WTC11 (cell line): ENCODE measurements around the gene C1orf167. TPM values are rescaled to one million over a fixed set of nuclear protein-coding genes. Genes with fewer than 3 reads are reported as not detected.

ENCODE experiments used
- ATAC-seq: fragments of 200-7000 bp; cut with Tn5 transposase; 2 replicates; pipeline ENCODE4 v1.10.0; 2021; ENCODE audit warnings: mild to moderate bottlenecking, moderate library complexity
- CTCF ChIA-PET: fragments of 300-600 bp; sonication (Branson Sonifier 250); formaldehyde crosslinking; loops from one replicate; lab custom pipeline; 2021; ENCODE audit warnings: antibody characterized with exemption; lab: Charles Lee
- POLR2A ChIA-PET: fragments of 350-600 bp; sonication (Branson Sonifier 250); formaldehyde crosslinking; loops from one replicate; lab custom pipeline; 2021; ENCODE audit warnings: antibody characterized with exemption; lab: Charles Lee
- DNase-seq: peaks from one replicate; pipeline ENCODE4 v3.0.0; 2021; ENCODE audit warnings: low spot score
- H3K27ac Mint-ChIP-seq: 2 replicates; pipeline ENCODE4 v1.8.0; 2021; ENCODE audit warnings: mixed read lengths
- H3K27me3 Mint-ChIP-seq: 2 replicates; pipeline ENCODE4 v1.8.0; 2021; ENCODE audit warnings: low read depth, mild to moderate bottlenecking, moderate library complexity, mixed read lengths
- H3K36me3 Mint-ChIP-seq: 2 replicates; pipeline ENCODE4 v1.8.0; 2021; ENCODE audit warnings: mixed read lengths
- H3K4me1 Mint-ChIP-seq: 2 replicates; pipeline ENCODE4 v1.8.0; 2022; ENCODE audit warnings: mixed read lengths
- H3K4me3 Mint-ChIP-seq: 2 replicates; pipeline ENCODE4 v1.8.0; 2021; ENCODE audit warnings: mild to moderate bottlenecking, moderate library complexity, mixed read lengths
- H3K9me3 Mint-ChIP-seq: 2 replicates; pipeline ENCODE4 v1.8.0; 2021; ENCODE audit warnings: mixed read lengths
- GABPB1 ChIP-seq: sonication (generic); formaldehyde crosslinking; IDR thresholded peaks from 2 replicates; pipeline ENCODE4 v1.8.1; 2023; ENCODE audit warnings: mild to moderate bottlenecking, missing genetic modification reagents
- IRF2 ChIP-seq: sonication (generic); formaldehyde crosslinking; IDR thresholded peaks from 2 replicates; pipeline ENCODE4 v1.8.0; 2022; ENCODE audit warnings: low read depth, missing genetic modification reagents, borderline replicate concordance
- NFATC4 ChIP-seq: fragments of 250-450 bp; sonication (Bioruptor Pico); IDR thresholded peaks from 2 replicates; pipeline ENCODE4 v1.9.0; 2021; ENCODE audit warnings: mild to moderate bottlenecking
- RELA ChIP-seq: sonication (generic); formaldehyde crosslinking; IDR thresholded peaks from 2 replicates; pipeline ENCODE4 v1.8.1; 2022; ENCODE audit warnings: missing genetic modification reagents, mild to moderate bottlenecking, borderline replicate concordance
- SMAD4 ChIP-seq: sonication (generic); formaldehyde crosslinking; IDR thresholded peaks from 2 replicates; pipeline ENCODE4 v1.8.0; 2022; ENCODE audit warnings: mild to moderate bottlenecking, missing genetic modification reagents
- SOX15 ChIP-seq: fragments of 250-450 bp; sonication (Bioruptor Pico); IDR thresholded peaks from 2 replicates; pipeline ENCODE4 v1.9.0; 2021; ENCODE audit warnings: mild to moderate bottlenecking
- ZNF121 ChIP-seq: sonication (generic); formaldehyde crosslinking; IDR thresholded peaks from 2 replicates; pipeline ENCODE4 v1.8.0; 2023; ENCODE audit warnings: missing genetic modification reagents
- ZNF138 ChIP-seq: sonication (generic); formaldehyde crosslinking; conservative IDR thresholded peaks from 2 replicates; pipeline ENCODE4 v1.8.1; 2022; ENCODE audit warnings: mild to moderate bottlenecking, moderate library complexity, missing genetic modification reagents
- ZNF416 ChIP-seq: fragments of 250-450 bp; sonication (Bioruptor Pico); IDR thresholded peaks from 2 replicates; pipeline ENCODE4 v1.9.0; 2021; ENCODE audit warnings: mild to moderate bottlenecking, inconsistent platforms
- ZNF671 ChIP-seq: fragments of 250-450 bp; sonication (Bioruptor Pico); IDR thresholded peaks from 2 replicates; pipeline ENCODE4 v1.8.0; 2021; ENCODE audit warnings: mild to moderate bottlenecking
- total RNA-seq: library from RNA; stranded (reverse); gene quantifications from 3 replicates; pipeline ENCODE4 v1.2.3, GENCODE V29; 2021
- TF ChIP-seq, protein P1 (sequence below): sonication (generic); formaldehyde crosslinking; IDR thresholded peaks from 2 replicates; pipeline ENCODE4 v1.8.0; 2022; ENCODE audit warnings: missing genetic modification reagents
- TF ChIP-seq, protein P2 (sequence below): fragments of 250-450 bp; sonication (Bioruptor Pico); IDR thresholded peaks from 2 replicates; pipeline ENCODE4 v2.1.2; 2022; ENCODE audit warnings: mild to moderate bottlenecking, moderate library complexity
- TF ChIP-seq, protein P3 (sequence below): sonication (generic); formaldehyde crosslinking; IDR thresholded peaks from 2 replicates; pipeline ENCODE4 v1.8.1; 2022; ENCODE audit warnings: missing genetic modification reagents, borderline replicate concordance
- TF ChIP-seq, protein P4 (sequence below): fragments of 200-600 bp; IDR thresholded peaks from 2 replicates; pipeline ENCODE4 v1.8.0; 2022; ENCODE audit warnings: antibody characterized with exemption
- TF ChIP-seq, protein P5 (sequence below): sonication (generic); formaldehyde crosslinking; IDR thresholded peaks from 2 replicates; pipeline ENCODE4 v1.8.1; 2023; ENCODE audit warnings: mild to moderate bottlenecking, moderate library complexity, missing genetic modification reagents
- TF ChIP-seq, protein P6 (sequence below): sonication (generic); formaldehyde crosslinking; IDR thresholded peaks from 2 replicates; pipeline ENCODE4 v1.8.0; 2022; ENCODE audit warnings: mild to moderate bottlenecking, missing genetic modification reagents

C1orf167 gene
- total RNA-seq, 1 experiment from 2014 or later, result 1.2 TPM

DNA sequence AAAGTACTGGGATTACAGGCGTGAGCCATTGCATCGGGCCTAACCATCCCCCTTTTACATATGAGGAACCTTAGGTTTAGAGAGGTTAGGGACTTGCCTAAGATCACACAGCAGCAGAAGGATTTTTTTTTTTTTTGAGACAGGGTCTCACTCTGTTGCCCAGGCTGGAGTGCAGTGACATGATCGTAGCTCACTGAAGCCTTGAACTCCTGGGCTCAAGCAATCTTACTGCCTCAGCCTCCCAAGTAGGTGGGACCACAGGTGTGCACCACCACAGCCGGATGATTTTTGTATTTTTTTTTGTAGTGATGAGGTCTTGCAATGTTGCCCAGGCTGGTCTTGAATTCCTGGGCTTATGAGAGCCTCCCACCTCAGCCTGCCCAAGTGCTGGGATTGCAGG, 2.2 kb upstream of the C1orf167 start:
- ChIA-PET CTCF (interaction anchor here (7.1 kb wide), 1 partner anchor 25 kb away, joined by 41 read pairs; no protein-coding TSS in a partner anchor), POLR2A (no interaction called here)
- peak; percentile 2; the same call in 1 of the 2 replicates for TF ChIP-seq ZNF121 (CRISPR knock-in tag)
- TF ChIP-seq, protein P1, sequence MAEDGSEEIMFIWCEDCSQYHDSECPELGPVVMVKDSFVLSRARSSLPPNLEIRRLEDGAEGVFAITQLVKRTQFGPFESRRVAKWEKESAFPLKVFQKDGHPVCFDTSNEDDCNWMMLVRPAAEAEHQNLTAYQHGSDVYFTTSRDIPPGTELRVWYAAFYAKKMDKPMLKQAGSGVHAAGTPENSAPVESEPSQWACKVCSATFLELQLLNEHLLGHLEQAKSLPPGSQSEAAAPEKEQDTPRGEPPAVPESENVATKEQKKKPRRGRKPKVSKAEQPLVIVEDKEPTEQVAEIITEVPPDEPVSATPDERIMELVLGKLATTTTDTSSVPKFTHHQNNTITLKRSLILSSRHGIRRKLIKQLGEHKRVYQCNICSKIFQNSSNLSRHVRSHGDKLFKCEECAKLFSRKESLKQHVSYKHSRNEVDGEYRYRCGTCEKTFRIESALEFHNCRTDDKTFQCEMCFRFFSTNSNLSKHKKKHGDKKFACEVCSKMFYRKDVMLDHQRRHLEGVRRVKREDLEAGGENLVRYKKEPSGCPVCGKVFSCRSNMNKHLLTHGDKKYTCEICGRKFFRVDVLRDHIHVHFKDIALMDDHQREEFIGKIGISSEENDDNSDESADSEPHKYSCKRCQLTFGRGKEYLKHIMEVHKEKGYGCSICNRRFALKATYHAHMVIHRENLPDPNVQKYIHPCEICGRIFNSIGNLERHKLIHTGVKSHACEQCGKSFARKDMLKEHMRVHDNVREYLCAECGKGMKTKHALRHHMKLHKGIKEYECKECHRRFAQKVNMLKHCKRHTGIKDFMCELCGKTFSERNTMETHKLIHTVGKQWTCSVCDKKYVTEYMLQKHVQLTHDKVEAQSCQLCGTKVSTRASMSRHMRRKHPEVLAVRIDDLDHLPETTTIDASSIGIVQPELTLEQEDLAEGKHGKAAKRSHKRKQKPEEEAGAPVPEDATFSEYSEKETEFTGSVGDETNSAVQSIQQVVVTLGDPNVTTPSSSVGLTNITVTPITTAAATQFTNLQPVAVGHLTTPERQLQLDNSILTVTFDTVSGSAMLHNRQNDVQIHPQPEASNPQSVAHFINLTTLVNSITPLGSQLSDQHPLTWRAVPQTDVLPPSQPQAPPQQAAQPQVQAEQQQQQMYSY, result no peak
- Mint-ChIP-seq H3K27me3 (peaks cover 72% of the 10 kb centered on the region), H3K27ac (peak overlapping the region; percentile 4; the same call in 1 of the 2 replicates), H3K36me3 (peaks cover 6% of the 10 kb centered on the region), H3K4me3 (no peak overlapping the region), H3K9me3 (peaks cover 5% of the 10 kb centered on the region), H3K4me1 (peaks cover 10% of the 10 kb centered on the region)
- ATAC-seq (no peak), DNase-seq (no peak)

DNA sequence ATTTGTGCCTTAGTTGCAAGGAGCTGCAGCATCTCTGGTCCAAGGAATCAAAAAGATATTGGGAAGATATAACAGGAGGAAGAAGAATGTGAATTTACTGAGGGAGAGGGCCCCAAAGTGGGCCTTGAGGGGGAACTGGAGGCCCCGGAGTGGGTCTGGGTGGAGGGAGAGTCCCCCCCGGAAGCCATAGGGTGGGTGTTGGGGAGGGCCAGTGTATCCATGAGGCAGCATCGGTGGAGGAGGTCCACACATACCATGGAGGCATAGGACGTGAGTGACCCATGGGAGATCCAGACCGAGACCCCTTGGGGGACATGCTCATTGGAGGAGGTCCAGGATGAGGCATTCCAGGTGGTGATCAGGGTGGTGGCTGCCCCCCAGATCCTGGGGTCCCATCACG, 708 bp upstream of the C1orf167 start:
- DNase-seq (no peak), ATAC-seq (no peak)
- Mint-ChIP-seq H3K27ac (no peak overlapping the region), H3K36me3 (peaks cover 4% of the 10 kb centered on the region), H3K4me3 (no peak overlapping the region), H3K27me3 (peaks cover 66% of the 10 kb centered on the region), H3K4me1 (peaks cover 10% of the 10 kb centered on the region), H3K9me3 (peaks cover 5% of the 10 kb centered on the region)
- CTCF ChIA-PET, result interaction anchor here (7.1 kb wide), 1 partner anchor 23 kb away, joined by 41 read pairs; no protein-coding TSS in a partner anchor
- TF ChIP-seq, protein P2, sequence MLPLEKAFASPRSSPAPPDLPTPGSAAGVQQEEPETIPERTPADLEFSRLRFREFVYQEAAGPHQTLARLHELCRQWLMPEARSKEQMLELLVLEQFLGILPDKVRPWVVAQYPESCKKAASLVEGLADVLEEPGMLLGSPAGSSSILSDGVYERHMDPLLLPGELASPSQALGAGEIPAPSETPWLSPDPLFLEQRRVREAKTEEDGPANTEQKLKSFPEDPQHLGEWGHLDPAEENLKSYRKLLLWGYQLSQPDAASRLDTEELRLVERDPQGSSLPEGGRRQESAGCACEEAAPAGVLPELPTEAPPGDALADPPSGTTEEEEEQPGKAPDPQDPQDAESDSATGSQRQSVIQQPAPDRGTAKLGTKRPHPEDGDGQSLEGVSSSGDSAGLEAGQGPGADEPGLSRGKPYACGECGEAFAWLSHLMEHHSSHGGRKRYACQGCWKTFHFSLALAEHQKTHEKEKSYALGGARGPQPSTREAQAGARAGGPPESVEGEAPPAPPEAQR (CRISPR knock-in tag), result no peak
- TF ChIP-seq NFATC4 (CRISPR knock-in tag) (no peak), ZNF416 (CRISPR knock-in tag) (no peak), RELA (CRISPR knock-in tag) (no peak), ZNF671 (CRISPR knock-in tag) (no peak), SMAD4 (CRISPR knock-in tag) (no peak)
- POLR2A ChIA-PET, result no interaction called here

DNA sequence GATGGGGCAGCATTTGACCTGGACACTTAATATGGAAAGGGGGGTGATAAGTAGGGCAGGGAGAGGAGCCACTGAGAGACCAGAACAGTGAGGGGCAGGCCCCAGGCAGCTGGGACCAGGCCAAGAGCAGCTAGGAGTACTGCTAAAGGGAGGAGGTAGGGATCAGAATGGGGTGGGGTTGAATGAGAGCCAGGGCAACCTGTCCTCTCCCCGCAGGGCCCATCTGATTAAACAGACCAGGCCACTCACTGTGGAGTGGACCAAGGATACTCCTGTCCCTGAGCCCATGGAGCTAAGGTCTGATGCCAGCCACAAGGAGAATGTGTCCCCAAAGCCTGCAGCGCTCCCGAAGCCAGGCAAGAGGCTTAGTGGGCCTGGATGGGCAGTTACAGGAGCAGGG, 2.1 kb downstream of the C1orf167 start:
- no peak for ATAC-seq
- Mint-ChIP-seq H3K27me3 (peaks cover 44% of the 10 kb centered on the region), H3K4me3 (no peak overlapping the region), H3K36me3 (no peaks in the 10 kb centered on the region), H3K4me1 (peaks cover 10% of the 10 kb centered on the region)
- POLR2A ChIA-PET, result no interaction called here
- CTCF ChIA-PET, result interaction anchor here (7.1 kb wide), 1 partner anchor 20 kb away, joined by 41 read pairs; no protein-coding TSS in a partner anchor
- DNase-seq, result no peak
- TF ChIP-seq, protein P1, result no peak
- TF ChIP-seq IRF2 (CRISPR knock-in tag), result no peak
- TF ChIP-seq, protein P3, sequence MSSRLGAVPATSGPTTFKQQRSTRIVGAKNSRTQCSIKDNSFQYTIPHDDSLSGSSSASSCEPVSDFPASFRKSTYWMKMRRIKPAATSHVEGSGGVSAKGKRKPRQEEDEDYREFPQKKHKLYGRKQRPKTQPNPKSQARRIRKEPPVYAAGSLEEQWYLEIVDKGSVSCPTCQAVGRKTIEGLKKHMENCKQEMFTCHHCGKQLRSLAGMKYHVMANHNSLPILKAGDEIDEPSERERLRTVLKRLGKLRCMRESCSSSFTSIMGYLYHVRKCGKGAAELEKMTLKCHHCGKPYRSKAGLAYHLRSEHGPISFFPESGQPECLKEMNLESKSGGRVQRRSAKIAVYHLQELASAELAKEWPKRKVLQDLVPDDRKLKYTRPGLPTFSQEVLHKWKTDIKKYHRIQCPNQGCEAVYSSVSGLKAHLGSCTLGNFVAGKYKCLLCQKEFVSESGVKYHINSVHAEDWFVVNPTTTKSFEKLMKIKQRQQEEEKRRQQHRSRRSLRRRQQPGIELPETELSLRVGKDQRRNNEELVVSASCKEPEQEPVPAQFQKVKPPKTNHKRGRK, result no peak
- TF ChIP-seq, protein P4, sequence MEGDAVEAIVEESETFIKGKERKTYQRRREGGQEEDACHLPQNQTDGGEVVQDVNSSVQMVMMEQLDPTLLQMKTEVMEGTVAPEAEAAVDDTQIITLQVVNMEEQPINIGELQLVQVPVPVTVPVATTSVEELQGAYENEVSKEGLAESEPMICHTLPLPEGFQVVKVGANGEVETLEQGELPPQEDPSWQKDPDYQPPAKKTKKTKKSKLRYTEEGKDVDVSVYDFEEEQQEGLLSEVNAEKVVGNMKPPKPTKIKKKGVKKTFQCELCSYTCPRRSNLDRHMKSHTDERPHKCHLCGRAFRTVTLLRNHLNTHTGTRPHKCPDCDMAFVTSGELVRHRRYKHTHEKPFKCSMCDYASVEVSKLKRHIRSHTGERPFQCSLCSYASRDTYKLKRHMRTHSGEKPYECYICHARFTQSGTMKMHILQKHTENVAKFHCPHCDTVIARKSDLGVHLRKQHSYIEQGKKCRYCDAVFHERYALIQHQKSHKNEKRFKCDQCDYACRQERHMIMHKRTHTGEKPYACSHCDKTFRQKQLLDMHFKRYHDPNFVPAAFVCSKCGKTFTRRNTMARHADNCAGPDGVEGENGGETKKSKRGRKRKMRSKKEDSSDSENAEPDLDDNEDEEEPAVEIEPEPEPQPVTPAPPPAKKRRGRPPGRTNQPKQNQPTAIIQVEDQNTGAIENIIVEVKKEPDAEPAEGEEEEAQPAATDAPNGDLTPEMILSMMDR, result no peak
- TF ChIP-seq, protein P5, sequence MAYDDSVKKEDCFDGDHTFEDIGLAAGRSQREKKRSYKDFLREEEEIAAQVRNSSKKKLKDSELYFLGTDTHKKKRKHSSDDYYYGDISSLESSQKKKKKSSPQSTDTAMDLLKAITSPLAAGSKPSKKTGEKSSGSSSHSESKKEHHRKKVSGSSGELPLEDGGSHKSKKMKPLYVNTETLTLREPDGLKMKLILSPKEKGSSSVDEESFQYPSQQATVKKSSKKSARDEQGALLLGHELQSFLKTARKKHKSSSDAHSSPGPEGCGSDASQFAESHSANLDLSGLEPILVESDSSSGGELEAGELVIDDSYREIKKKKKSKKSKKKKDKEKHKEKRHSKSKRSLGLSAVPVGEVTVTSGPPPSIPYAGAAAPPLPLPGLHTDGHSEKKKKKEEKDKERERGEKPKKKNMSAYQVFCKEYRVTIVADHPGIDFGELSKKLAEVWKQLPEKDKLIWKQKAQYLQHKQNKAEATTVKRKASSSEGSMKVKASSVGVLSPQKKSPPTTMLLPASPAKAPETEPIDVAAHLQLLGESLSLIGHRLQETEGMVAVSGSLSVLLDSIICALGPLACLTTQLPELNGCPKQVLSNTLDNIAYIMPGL (CRISPR knock-in tag), result no peak
- TF ChIP-seq, protein P6, sequence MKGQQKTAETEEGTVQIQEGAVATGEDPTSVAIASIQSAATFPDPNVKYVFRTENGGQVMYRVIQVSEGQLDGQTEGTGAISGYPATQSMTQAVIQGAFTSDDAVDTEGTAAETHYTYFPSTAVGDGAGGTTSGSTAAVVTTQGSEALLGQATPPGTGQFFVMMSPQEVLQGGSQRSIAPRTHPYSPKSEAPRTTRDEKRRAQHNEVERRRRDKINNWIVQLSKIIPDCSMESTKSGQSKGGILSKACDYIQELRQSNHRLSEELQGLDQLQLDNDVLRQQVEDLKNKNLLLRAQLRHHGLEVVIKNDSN (CRISPR knock-in tag), result no peak
- TF ChIP-seq SOX15 (CRISPR knock-in tag), result no peak
- no peak for TF ChIP-seq ZNF138
- no peak for TF ChIP-seq GABPB1 (CRISPR knock-in tag)
- TF ChIP-seq, all 79 proteins: peak for 0
- H3K9me3 Mint-ChIP-seq, result no peaks in the 10 kb centered on the region
- H3K27ac Mint-ChIP-seq, result no peak overlapping the region
